HG02571 (cell line): ENCODE data around the gene PCMTD2.
"Not testable (repeated sequence)": the region's sequence is repeated elsewhere in the genome, so short reads cannot be mapped to it uniquely, and the experiment has no call there.

Experiments used
- ATAC-seq: cut with Tn5 transposase; IDR thresholded peaks from one replicate; pipeline ENCODE4 v1.9.1; 2021; ENCODE audit warnings: mild to moderate bottlenecking, moderate library complexity; ENCODE audit not compliant: unreplicated experiment

The PCMTD2 gene

DNA sequence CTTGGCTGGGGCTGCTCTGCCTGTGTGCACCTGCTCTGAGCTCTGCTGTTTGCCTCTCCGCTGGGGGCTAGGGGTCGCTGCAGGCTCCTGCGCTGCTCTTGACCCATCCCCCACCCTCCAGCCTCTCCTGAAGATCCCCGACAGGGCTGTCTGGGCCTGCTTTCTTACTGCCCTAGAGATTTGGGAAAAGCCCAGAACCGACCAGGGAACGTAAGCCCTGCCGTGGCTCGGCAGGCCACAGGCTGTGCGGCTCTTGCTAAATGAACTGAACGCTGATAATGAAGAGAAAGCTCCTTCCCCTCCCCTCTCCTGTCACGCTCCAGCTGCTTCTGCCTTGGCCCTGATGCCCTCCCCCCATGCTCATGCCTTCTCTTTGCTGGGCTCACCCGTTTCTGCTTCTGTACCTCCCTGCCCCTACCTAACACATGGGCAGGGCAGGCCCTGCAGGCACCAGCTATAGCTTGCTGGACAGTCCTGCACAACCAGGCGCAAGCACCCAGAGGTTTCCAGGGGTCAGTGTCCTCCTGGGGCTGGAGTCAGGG, 32.0 kb upstream of the PCMTD2 start:
- no peak for ATAC-seq

GRCh38 chr20:64224351-64225170, 31.0 kb upstream of the PCMTD2 start:
- ATAC-seq: no peak

GRCh38 chr20:64225171-64225595, 30.4 kb upstream of the PCMTD2 start:
- ATAC-seq: no peak

- no peak for ATAC-seq
Measured at GRCh38 chr20:64225828-64226598, 29.5 kb upstream of the PCMTD2 start.

DNA sequence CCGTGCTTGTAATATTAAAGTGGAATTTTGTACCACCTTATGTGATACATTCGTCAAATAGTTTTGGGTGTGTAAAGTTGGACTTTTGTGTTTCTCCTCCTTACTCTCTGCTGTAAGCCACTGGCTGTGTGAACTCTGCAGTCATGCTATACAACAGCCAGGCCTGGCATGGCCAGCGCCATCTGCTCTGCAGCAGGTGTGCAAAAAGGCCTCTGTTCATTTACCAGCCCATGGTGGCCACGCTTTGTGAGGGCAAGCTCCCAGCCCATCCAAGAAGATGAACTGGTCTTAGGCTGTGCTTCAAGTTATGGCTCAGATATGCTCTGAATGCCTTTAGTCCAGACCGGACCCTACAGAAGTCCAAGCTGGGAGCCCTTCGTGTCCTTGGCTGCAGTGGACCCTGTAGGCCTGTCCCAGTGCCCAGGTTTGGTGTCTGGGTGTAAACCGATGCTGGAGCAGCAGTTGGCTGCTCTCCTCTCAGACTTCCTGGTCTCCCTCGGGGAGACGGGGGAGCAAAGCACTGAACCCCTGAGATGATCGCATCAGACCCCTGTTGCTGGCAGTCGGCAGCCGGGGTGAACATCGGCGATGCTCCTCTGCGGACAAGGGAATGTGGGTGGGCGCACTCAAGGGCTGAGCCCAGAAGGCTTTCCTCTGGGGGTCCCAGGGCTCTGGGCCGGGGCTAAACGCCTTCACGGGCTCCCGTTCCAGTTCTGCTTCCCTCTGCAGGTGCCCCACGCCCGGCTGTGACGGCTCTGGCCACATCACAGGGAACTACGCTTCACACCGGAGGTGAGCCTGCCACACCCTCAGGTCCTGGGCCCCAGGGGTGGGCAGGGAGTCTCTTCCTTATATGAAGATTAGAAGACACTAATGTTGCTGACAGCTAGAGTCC, 28.6 kb upstream of the PCMTD2 start:
- ATAC-seq: no peak

- ATAC-seq: no peak
Measured at GRCh38 chr20:64228086-64228653, 27.4 kb upstream of the PCMTD2 start.

DNA sequence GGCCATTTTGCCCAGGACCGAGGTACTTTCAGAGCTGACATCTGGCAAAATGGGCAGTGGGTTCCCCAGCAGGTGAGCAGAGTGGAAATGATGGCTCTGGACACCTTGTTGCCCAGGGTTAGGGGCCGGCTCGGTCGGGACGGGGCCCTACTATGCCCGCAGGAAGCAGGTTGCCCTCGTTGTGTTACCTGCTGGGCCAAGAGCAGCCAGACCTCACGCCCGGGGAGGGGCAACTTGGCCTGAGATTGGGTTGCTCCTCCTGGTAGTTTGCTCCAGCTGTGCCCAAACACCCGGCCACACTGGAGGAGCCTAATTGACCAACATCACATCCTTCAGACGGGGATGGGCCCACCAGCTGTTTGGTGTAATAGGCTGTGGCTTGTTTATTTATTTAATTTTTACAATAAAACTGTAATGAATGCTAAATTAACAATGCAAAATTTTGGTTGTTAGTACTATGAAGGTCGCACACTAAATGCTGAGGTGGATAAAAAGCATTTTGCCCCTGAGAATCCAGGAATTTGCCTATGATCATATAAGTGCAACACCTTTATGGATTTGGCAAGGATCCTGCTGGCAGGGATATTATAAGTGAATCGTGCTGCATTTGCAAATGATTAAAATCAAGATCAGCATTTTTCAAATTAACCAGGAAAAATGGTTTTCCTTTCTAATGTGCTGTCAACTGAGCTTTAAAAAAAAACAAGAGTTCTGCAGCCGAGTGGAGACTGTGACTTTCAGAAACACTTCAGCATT, 26.6 kb upstream of the PCMTD2 start:
- ATAC-seq: no peak

DNA sequence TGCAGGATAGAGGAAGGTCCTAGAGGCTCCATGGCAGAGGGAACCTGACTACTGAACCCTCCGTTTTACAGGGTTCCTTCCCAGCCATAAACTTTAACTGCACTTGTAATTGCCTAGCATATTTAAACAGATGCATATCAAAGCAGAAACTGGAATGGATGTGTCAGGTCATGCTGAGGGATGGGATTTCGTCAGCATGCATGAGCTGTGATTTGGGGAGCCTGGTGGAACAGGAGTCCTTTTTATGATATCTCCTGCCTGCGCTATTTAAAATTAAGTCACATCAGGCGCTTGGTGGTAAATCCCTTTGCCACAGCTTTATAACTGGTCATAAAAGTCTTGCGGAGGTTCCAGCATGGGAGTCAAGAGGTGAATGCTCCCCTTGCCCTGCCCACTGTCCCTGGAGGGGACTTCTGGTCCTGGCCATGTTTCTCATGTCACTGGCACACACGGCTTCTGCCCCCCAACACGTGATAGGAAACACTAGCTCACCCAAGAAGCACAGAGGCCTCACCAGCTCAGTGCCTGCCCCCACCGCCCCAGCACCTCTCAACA, 26.0 kb upstream of the PCMTD2 start:
- no peak for ATAC-seq

DNA sequence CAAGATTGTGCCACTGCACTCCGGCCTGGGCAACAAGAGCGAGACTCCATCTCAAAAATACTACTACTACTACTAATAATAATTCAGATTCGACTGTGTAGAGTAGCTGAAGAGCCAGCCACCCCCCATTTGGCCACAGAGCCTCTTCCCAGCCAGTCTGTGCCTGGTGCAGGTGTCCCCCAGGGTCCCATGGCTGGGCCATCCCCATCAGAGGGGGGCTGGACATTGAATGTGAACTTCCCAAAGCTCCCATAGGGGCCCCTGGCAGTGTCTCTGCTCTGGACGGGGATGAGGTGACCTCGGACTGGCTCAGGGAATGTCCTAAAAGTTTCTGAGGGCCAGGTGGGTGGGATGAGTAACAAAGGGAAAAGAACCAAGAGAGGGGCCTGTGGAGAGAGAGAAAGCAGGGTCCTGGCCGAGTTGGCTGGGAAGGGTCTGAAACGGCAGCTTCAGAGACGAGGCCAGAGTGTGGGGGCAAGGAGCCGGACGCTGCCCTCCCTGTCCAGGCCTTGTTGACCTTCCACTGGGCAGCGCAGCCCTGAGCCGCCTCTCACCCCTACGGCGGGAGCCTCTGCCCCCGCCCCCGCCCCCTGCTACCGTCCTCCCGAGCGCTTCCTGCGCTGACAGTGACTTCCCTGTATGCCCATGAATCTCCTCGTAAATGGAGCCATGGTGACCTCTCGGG, 24.9 kb upstream of the PCMTD2 start:
- ATAC-seq: no peak

DNA sequence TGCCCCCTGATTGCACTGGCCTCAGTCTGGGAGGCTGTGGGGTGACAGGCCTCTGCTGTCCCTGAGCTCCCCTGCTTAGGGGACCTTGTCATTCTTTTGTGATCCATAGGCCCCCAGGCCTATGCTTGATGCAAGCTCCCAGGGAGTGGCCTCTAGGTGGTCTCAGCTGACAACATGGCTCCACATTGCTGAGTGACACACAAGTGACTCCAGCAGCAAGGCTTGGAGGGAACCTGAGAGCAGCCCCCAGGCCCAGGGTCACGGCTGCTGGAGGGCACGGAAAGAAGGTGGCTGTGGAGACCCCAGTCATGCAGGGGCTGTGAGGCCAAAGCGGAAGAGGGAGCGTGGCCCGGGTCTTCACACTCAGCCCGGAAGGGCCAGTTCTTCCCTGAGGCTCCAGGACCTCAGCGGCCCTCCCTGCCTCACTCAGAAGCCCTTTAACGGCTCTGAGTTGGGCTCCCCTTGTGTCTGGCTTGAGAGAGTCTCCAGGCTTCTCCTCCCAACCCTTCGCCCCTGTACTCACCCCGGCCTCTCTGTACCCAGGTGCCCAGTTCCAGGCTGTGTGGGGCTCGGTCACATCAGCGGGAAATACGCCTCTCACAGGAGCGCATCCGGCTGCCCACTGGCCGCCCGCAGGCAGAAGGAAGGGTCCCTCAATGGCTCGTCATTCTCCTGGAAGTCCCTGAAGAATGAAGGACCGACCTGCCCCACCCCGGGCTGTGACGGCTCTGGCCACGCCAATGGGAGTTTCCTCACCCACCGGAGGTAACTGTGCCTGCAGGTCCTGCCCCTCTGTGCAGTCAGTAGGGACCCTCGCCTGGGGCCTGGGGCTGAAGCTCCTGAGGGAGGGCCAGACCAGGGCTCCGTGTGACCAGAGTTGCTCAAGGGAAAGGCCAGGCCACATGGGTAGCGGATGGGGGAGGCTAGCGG, 23.7 kb upstream of the PCMTD2 start:
- ATAC-seq: no peak

DNA sequence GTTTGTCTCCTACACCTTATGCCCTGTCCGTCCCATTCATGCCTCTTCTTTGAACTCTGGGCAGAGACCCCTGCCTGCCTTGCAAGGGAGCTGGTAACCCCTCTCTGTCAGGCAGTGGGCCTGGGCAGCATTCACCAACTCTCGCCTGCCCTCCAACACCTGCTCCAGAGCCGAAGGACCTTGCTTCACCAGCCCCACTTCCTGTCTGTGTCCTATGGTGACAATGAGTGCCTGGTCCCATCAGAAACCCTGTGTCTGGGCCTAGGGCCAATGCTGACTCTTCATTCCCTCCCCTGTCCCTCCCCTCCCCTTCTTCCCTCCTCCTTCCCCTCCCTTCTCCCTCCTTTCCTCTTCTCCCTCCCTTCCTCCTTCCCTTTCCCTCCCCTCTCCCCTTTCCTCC, 22.8 kb upstream of the PCMTD2 start:
- ATAC-seq: no peak

- ATAC-seq: no peak
Measured at GRCh38 chr20:64233725-64234124, 21.8 kb upstream of the PCMTD2 start.

DNA sequence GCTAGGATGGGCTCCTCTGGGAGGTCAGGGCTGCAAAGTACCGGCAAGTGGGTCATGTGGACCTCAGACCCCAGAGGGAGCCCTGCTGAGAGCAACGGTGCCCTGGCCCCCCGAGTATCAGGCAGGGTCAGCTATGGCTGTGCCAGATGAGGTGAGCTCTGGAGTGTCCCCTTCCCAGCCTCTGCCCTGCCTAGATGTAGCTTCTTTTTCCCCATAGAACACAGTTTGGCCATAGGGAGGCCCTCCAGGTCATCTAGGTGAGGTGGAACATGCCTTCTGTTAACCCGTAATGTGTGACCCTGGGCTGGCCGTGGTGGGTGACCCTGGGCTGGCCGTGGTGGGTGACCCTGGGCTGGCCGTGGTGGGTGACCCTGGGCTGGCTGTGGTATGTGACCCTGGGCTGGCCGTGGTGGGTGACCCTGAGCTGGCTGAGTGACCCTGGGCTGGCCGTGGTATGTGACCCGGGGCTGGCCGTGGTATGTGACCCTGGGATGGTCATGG, 21.2 kb upstream of the PCMTD2 start:
- no peak for ATAC-seq

- not testable (repeated sequence) for ATAC-seq
Measured at GRCh38 chr20:64234921-64235565, 20.5 kb upstream of the PCMTD2 start.

- no peak for ATAC-seq
Measured at GRCh38 chr20:64236137-64237088, 19.1 kb upstream of the PCMTD2 start.

GRCh38 chr20:64237316-64237715, 18.2 kb upstream of the PCMTD2 start:
- no peak for ATAC-seq
